Measurements from ENCODE around the gene DLEC1. TPM values are rescaled to one million over a fixed set of nuclear protein-coding genes. Genes with fewer than 3 reads are reported as not detected.

Gene DLEC1
- total RNA-seq, 1 experiment from 2014 or later, result 0.81 TPM

- no peak overlapping the region for H3K4me3 Mint-ChIP-seq
- H3K9me3 Mint-ChIP-seq, result peaks cover 22% of the 10 kb centered on the region
- H3K27ac Mint-ChIP-seq, result no peak overlapping the region
- TF ChIP-seq SOX15 (CRISPR knock-in tag; IDR thresholded peaks at IDR 0.05) (no peak), E2F5 (CRISPR knock-in tag; IDR thresholded peaks at IDR 0.05) (no peak), RORB (CRISPR knock-in tag; IDR thresholded peaks at IDR 0.05) (no peak), SMAD4 (CRISPR knock-in tag; IDR thresholded peaks at IDR 0.05) (no peak), STAT6 (CRISPR knock-in tag; conservative IDR thresholded peaks at IDR 0.05; ENCODE audit: low read depth) (no peak), ATF3 (CRISPR knock-in tag; conservative IDR thresholded peaks at IDR 0.05) (no peak), ZSCAN18 (CRISPR knock-in tag; IDR thresholded peaks at IDR 0.05) (no peak), GTF2I (CRISPR knock-in tag; conservative IDR thresholded peaks at IDR 0.05) (no peak), E2F4 (CRISPR knock-in tag; IDR thresholded peaks at IDR 0.05; ENCODE audit: borderline replicate concordance, low read depth) (no peak), EMX1 (CRISPR knock-in tag; IDR thresholded peaks at IDR 0.05) (no peak), RELA (CRISPR knock-in tag; IDR thresholded peaks at IDR 0.05; ENCODE audit: borderline replicate concordance) (no peak)
- H3K36me3 Mint-ChIP-seq, result peaks cover 11% of the 10 kb centered on the region
- peaks cover 12% of the 10 kb centered on the region for H3K4me1 Mint-ChIP-seq
- CTCF ChIA-PET, result no interaction called here
- peaks cover 17% of the 10 kb centered on the region for H3K27me3 Mint-ChIP-seq (ENCODE audit: low read depth)
- ATAC-seq (no peak), DNase-seq (ENCODE audit: low spot score) (no peak)
- POLR2A ChIA-PET, result no interaction called here
Observed at GRCh38 chr3:38143511-38143910, 104.5 kb downstream of the DLEC1 start.

GRCh38 chr3:38146504-38146903, 107.5 kb downstream of the DLEC1 start:
- H3K36me3 Mint-ChIP-seq, result peaks cover 7% of the 10 kb centered on the region
- no peak overlapping the region for H3K4me3 Mint-ChIP-seq
- peaks cover 17% of the 10 kb centered on the region for H3K27me3 Mint-ChIP-seq (ENCODE audit: low read depth)
- peaks cover 22% of the 10 kb centered on the region for H3K9me3 Mint-ChIP-seq
- H3K27ac Mint-ChIP-seq, result no peak overlapping the region
- no peak for ATAC-seq
- no peak for DNase-seq (ENCODE audit: low spot score)
- ChIA-PET CTCF (no interaction called here), POLR2A (no interaction called here)
- H3K4me1 Mint-ChIP-seq, result no peaks in the 10 kb centered on the region
- no peak for TF ChIP-seq GTF2I (CRISPR knock-in tag; conservative IDR thresholded peaks at IDR 0.05)
- no peak for TF ChIP-seq IRF1 (CRISPR knock-in tag; IDR thresholded peaks at IDR 0.05)
- no peak for TF ChIP-seq MYBL2 (CRISPR knock-in tag; IDR thresholded peaks at IDR 0.05)
- no peak for TF ChIP-seq GABPB1 (CRISPR knock-in tag; IDR thresholded peaks at IDR 0.05)
- TF ChIP-seq ZNF121 (CRISPR knock-in tag; IDR thresholded peaks at IDR 0.05), result no peak
- no peak for TF ChIP-seq FOXJ3 (CRISPR knock-in tag; IDR thresholded peaks at IDR 0.05; ENCODE audit: borderline replicate concordance)
- no peak for TF ChIP-seq PRRX2 (CRISPR knock-in tag; IDR thresholded peaks at IDR 0.05)
- TF ChIP-seq CREM (CRISPR knock-in tag; IDR thresholded peaks at IDR 0.05), result no peak
- TF ChIP-seq KAT7 (CRISPR knock-in tag; IDR thresholded peaks at IDR 0.05; ENCODE audit: borderline replicate concordance), result no peak
- TF ChIP-seq NR2C2 (CRISPR knock-in tag; IDR thresholded peaks at IDR 0.05), result no peak
- TF ChIP-seq NFYB (CRISPR knock-in tag; conservative IDR thresholded peaks at IDR 0.05; ENCODE audit: low read depth), result no peak
- TF ChIP-seq SMAD3 (CRISPR knock-in tag; IDR thresholded peaks at IDR 0.05; ENCODE audit: borderline replicate concordance), result no peak
- TF ChIP-seq ZNF671 (CRISPR knock-in tag; IDR thresholded peaks at IDR 0.05), result no peak
- no peak for TF ChIP-seq ZNF219 (CRISPR knock-in tag; IDR thresholded peaks at IDR 0.05; ENCODE audit: borderline replicate concordance)

All from WTC11 (cell line).